HG03558 (cell line): Measurements from ENCODE around the gene NT5C2.
"Not testable (repeated sequence)": the region's sequence is repeated elsewhere in the genome, so short reads cannot be mapped to it uniquely, and the experiment has no call there.

ENCODE experiments used
- ATAC-seq: cut with Tn5 transposase; IDR thresholded peaks from one replicate; pipeline ENCODE4 v1.9.1; 2021; ENCODE audit warnings: moderate number of reproducible peaks; ENCODE audit not compliant: unreplicated experiment; ENCODE audit errors: extremely low read depth

The NT5C2 gene

DNA sequence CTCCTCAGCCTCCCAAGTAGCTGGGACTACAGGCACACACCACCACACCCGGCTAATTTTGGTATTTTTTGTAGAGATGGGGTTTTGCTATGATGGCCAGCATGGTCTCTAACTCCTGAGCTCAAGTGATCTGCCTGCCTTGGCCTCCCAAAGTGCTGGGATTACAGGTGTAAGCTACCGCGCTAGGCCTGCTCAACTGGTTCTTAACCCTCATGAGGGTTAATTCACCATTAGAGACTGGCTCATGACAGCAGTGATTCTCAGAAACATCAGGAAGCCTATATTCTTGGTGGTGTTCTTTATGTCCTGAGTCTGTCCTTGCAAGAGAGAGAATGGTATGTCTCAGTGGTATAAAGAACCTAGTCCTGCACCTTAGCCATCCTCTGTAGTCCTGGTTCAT lies 10.4 kb upstream of the NT5C2 start:
- no peak for ATAC-seq

DNA sequence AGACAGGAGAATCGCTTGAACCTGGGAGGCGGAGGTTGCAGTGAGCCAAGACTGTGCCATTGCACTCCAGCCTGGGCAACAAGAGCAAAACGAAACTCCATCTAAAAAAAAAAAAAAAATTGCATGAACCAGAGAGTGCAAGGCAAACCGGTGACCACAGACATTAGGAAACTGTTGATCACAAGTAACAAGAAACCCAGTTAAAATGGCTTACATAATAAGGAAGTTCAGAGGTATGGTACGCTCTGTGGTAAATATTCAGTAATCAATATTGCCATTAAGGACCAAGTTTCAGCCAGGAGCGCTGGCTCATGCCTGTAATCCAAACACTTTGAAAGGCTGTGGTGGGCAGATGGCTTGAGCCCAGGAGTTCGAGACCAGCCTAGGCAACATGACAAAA lies 9.2 kb upstream of the NT5C2 start:
- no peak for ATAC-seq

DNA sequence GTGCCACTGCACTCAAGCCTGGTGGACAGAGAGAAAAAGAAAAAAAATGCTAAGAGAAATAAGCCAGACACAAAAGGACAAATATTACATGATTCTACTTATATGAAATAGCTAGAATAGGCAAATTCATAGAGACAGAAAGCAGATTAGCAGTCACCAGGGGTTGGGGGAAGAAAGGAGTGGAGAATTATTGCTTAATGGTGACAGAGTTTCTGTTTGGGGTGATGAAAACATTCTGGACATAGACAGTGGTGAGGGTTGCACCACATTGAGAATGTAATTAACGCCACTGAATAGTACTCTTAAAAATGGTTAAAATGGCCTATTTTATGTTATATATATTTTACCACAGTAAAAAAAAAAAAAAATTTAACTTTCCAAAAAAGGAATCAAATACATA lies 6.4 kb upstream of the NT5C2 start:
- no peak for ATAC-seq

DNA sequence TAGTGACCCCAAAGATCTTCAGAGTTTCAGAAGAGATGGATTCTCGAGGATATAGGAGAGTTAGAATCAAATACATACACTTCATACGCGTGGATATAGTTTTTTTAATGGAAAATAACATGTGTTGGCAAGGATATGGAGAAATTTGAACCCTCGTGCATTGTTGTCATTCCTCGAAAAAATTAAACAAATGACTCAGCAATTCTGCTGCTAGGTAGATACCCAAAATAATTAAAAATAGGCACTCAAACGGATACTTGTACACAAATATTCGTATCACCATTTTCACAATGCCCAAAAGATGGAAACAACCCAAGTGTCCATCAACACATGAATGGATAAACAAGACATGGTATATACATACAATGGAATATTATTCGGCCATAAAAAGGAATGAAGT lies 5.6 kb upstream of the NT5C2 start:
- no peak for ATAC-seq

DNA sequence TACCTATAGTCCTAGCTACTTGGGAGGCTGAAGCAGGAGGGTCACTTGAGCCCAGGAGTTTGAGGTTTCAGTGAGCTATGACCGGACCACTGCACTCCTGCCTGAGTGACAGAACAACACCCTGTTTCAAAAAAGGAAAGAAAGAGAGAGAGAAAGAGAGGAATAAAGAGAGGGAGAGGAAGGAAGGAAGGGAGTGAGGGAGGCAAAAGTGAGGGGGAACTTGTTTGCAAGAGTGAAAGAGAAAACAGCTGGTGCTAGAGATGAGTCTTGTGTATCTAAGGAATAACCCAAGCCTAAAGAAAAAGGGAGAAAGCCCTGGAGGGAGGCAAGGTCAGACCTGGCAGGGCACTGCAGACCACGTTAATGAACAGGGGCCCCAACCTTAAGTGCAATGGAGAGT lies 4.8 kb upstream of the NT5C2 start:
- no peak for ATAC-seq

DNA sequence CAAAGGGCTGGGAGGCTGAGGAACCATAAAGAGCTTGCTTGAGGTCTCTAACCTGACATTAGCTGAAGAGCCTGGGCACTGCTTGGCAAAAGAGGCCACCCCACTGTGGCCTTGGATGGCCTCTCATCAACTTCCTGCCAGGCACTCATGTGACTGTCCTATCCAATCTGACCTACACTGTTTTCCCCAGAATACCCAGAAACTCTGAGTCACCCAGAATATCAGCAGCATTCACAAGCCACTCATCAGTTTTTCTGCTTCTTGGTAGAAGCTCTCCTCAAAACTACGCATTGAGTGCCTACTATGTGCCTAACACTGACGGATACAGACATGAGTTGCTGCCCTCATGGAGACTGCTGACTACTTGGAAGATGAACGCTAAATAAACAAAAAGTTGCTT lies 4.1 kb upstream of the NT5C2 start:
- no peak for ATAC-seq

DNA sequence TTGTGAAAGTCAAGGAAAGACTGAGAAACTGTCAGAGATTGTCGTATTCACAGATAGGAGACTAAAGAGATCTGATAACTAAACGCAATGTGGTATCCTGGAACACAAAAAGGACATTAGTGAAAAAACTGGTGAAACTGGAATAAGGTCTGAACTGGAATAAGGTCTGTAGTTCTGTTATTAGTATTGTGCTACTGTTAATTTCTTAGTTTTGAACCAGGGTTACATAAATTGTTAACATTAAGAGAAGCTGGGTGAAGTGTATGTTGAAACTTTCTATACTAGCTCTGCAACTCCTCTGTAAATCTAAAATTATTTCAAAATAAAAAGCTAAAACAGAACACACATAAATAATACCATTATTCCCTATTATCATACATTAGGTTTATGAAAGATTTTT lies 3.4 kb upstream of the NT5C2 start:
- no peak for ATAC-seq

DNA sequence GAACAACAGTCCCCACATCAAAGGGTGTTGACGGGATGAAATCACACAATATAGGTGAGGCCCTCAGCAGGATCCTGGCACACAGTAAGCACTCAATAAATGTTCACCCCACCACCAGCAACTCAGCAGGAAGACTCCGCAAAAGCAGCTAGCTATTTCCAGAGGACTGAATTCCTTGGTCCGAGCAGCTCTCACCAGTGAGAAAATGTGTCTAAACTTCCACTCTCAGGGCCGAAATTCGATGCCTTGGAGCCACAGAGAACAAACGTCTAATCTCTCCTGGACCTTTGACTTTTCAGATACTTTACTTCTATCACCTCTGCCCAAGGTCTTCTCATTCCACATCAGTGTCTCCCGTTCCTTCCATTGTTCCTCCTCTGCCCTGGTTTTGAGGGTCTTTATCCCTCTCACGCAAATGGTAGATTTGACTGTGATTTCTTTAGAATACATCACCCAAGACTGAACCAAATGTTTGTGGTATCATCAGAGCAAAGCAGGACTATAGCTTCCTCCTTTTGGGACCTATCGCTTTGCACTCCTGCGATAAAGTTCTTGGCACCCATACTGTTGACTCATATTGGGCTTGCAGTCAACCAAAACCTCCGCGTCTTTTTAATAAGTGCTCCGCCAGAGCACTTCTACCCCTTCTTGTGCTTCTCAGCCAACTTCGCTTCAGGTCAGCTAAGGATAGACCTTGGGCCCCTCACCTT lies 903 bp upstream of the NT5C2 start:
- ATAC-seq: no peak

DNA sequence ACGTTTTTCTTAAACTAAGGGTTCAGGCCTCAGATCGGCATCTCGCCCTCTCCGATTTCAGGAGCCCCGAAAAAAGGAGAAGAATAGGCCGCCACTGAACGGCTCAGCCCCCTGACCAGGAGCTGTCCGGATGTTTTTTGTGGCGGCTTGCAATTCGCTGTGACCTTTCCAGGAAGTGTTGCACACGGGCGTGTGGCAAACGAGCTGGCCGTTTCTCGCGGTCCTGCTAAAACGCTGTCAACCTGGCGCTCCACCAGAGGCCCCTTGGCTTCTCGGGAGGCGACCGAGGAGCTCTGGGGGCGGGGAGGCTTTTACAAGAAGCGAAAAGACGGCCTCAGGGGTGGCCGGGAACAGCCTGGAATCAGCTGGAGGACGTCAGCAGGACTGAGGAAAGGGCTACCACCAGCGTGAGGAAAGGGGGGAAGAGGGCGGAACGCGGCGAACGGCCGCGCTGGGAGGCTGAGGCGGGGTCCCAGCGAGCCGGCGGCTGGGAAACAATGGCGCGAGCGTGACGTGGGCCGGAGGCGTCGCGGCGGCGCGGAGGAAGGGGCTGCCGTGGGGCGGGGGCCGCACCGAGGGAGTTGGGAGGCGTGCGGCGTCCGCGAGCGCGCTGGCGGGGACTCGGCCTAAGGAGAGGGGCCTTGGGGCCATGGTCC lies 493 bp downstream of the NT5C2 start:
- ATAC-seq: no peak

DNA sequence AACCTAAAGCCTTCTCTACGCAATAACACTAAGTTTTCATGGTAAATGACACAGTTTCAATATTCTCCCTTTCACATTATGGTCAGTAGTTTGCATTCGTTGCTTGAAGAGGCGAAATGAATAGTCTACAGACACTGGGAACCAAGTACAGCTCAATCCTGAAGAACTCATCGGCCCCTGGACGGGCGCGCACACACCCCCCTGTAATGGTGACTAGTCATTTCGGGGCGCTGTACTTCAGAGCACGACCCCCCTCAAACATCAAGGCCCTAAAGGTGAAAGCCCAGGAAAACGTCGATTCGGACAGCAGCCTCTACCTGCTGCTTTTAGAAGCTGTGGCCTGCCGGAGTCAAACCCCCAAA lies 1.0 kb downstream of the NT5C2 start:
- ATAC-seq: no peak

DNA sequence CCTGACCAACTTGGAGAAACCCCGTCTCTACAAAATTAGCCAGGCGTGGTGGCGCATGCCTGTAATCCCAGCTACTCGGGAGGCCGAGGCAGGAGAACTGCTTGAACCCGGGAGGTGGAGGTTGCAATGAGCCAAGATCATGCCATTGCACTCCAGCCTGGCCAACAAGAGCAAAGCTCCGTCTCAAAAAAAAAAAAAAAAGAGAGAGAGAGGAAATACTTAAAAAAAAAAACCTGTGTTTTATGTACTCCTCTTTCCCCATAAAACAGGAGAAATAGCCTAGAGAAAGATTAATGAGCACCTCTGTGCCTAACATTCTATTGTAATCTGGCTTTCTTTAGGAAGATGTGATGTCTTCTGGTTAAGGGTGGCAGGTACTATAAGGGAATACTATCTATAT lies 1.9 kb downstream of the NT5C2 start:
- not testable (repeated sequence) for ATAC-seq

DNA sequence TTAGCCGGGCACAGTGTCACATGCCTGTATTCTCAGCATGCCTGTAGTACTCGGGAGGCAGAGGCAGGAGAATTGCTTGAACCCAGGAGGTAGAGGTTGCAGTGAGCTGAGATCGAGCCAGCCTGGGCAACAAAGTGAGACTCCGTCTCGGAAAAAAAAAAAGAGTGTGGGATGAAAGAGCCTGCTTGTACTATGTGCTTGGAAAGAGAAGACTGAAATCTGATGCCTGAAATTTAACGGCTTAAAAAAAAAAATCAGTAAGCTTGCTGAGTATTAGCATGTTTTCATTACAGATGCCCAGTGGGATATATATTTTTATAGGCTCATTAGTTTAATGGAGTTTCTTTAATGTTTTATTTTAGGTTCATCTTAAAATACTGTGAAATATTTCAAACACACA lies 4.2 kb downstream of the NT5C2 start:
- ATAC-seq: no peak

DNA sequence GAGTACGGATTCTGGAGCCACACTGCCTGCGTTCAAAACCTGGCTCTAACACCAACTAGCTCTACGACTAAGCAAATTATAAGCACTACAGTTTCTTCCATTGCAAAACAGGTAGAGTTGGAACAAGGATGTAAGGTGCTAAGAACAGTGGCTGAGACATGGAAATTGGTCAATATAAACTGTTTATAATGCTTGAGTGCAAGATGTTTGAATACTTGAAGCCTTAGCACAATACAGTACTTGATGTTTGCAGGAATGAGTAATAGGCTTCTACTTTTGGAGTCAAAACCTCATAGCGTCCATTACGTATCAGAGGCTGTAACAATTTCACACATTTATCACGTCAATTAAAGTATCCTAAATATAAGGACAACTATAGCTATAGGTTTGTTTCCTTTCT lies 6.9 kb downstream of the NT5C2 start:
- ATAC-seq: no peak

DNA sequence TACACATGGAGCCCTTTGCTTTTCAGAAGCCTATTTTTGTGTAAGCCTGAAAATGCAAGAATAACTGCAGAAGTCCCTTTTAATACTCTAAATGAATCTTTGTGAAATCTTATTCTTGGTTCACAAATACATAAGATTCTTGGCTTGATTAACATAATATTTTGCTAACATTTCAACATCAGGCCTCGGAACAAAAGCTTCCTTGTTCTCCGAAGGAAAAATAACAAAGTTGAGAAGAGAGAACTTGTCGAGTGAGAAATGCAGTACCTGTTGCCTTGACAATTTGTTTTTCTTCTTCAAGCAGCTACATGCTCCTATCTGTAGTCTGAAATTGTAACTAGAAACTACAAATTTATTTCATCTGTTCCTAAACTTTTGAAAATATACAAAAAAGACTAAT lies 8.5 kb downstream of the NT5C2 start:
- ATAC-seq: no peak

DNA sequence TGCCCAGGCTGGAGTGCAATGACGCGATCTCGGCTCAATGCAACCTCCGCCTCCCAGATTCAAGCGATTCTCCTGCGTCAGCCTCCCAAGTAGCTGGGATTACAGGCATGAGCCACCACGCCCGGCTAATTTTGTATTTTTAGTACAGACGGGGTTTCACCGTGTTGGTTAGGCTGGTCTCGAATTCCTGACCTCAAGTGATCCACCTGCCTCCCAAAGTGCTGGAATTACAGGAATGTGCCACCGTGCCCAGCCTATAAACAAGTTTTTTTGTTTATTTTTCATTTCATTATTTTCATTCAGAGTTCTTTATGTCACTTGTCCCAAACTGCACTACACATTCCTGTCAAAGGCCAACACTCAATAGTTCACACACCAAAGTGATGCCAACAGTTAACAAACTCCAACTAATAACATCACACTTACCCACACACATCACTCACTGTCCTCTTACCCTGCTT lies 9.1 kb downstream of the NT5C2 start:
- ATAC-seq: not testable (repeated sequence)

DNA sequence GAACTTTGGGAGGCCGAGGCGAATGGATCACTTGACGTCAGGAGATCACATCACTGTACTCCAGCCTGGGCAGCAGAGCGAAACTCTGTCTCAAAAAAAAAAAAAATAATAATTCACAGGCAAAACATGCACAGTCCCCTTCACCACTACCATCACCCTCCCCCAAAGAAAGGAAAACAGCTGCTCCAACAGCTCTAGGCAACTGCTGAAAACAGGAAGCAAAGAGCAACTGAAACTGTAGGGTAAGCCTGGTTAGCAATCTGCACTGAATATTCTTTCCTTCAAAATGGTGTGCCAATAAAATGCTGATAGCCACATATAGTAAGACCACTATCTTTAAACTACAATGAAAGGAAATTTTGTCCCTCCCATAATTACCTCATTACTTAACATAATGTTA lies 11.8 kb downstream of the NT5C2 start:
- ATAC-seq: peak; percentile 38

DNA sequence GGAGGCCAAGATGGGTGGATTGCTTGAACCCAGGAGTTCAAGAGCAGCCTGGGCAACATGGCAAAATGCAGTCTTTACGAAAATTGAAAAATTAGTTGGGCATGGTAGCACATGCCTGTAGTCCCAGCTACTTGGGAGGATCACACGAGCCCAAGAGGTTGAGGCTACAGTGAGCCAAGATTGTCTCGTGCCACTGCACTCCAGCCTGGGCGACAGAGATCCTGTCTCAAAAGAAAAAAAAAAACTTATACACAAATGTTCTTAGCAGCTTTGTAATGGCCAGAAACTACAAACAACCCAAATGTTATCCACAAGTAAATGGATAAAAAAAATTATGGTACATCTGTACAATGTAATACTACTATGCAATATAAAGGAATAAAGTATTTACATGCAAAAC lies 12.6 kb downstream of the NT5C2 start:
- no peak for ATAC-seq

DNA sequence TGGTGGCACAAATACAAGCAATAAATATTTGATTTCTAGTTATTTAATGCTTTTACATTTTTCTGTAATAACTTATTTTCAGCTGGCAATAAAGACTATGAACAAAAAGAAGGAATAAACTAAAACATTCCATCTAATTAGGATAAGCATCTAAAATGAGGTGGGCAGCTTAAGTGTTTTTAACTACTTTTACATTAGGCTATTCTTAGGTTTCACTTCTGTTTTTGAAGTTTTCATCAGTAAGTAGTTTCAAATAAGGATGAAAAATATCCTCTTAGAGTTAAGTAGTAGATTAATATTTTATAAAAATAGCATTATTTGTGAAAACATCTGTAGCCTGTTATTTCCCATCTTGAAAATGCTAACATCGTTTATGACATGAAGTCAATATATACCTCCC lies 15.9 kb downstream of the NT5C2 start:
- no peak for ATAC-seq

DNA sequence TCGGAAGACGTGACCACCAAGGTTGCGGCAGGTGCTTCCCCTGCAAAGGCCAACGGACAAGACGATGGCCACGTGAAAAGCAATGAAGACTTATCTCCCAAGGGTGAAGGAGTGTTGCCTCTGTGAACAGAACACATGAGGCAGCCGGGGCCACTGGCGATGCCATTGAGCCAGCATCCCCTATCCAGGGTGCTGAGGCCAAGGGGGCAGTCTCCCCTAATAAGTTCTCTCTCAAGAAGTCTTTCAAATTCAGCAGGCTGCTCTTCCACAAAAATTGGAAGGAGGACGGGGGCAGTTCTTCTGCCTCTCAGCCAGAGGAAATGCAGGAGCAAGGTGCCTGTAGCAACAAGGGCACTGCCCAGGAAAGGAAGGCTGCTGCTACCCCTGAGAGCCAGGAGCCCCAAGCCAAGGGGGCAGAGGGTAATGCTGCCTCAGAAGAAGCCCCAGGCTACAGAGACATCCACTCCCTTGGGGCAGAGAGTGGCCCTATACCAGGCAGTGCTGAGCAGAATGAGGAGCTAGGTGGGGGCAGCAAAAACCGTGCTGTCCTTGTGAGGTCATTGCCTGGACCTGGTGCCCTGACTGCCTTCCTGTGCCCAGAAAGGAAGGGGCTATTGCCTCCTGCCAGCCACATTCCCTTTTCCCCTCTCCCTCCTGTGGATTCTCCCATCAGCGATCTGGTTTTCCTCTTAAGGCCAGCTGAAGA lies 17.3 kb downstream of the NT5C2 start:
- ATAC-seq: no peak

DNA sequence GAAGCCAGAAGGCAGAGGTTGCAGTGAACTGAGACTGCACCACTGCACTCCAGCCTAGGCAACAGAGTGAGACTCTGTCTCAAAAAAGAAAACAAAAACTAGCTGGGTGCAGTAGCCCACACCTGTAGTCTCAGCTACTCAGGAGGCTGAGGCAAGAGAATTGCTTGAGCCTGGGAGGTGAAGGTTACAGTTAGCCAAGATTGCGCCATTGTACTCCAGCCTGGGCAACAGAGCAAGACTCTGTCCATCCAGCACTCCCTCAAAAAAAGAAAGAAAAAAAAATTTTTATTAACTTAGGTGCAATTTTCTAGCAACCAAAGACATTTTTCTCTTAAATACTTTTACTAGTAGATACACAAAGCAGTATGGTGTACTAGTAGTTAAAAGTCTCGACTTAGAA lies 18.7 kb downstream of the NT5C2 start:
- ATAC-seq: not testable (repeated sequence)

DNA sequence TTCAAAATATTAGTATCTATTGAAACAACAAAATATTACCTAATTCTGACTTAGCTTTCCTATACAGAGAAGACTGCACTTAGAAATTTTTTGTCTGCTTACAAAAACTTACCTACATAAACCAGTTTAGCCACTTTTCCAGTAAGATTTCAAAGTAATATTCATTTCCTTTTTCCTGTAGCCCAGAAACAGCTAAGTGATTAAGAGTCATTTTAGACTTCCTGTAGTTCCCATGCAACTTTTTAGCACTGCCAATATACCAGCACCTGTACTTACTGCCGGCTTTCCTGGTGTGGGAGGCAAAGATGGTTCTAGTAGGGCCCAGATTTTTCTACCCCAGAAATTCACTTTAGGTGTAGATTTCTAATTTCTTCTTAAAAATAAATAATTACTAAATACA lies 21.8 kb downstream of the NT5C2 start:
- ATAC-seq: no peak

DNA sequence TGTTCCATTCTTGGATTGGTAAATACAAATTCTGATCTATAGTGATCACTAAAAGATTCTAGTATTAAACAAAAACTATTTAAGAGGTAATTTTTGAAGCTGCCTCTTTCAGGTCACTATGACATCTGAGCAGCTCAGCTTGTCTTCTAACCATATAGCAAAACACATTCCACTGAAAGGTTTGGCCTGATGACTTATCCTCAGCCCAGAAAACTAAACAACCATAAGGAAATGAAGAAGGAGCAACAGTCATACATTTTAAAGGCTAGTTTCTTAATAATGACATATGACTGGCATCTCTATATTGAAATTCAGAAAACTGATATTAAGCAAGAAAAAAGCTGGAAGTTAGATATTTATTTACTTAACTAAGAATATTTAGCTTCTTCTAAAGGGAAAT lies 24.6 kb downstream of the NT5C2 start:
- no peak for ATAC-seq
